Measurements from ENCODE around the gene AAMDC. TPM values are rescaled to one million over a fixed set of nuclear protein-coding genes. Genes with fewer than 3 reads are reported as not detected.

Gene AAMDC
- polyA plus RNA-seq, 3 donors: 8.9 to 32.9 (median 28.1) TPM

GRCh38 chr11:77791301-77791700 is 29.6 kb upstream of the AAMDC start:
- WGBS (ENCODE audit: insufficient coverage): 100% methylated on average over 2 of the region's 4 CpGs
- Histone ChIP-seq H3K9ac (ENCODE audit: insufficient read depth, low read length, poor library complexity, severe bottlenecking) (no peak overlapping the region), H3K4me1 (ENCODE audit: control insufficient read depth in 1 of 2, insufficient read depth in 2 of 2, low read length in 2 of 2) (no peaks in the 10 kb centered on the region), H4K20me1 (ENCODE audit: insufficient read depth, low read length) (peaks cover 100% of the 10 kb centered on the region), H3K79me2 (ENCODE audit: insufficient read depth, low read length) (peaks cover 96% of the 10 kb centered on the region), H3K36me3 (replicated peaks in 1 of 2; ENCODE audit: control insufficient read depth in 1 of 2, insufficient read depth in 2 of 2, low read length in 2 of 2) (peaks cover 6 to 26% of the 10 kb centered on the region in 2 donors), H2AFZ (ENCODE audit: insufficient read depth, low read depth, low read length, poor library complexity, severe bottlenecking) (no peak overlapping the region), H3K27ac (ENCODE audit: low read depth in 1 of 2, low read length in 2 of 2) (no peak overlapping the region), H3K9me3 (replicated peaks in 1 of 2; ENCODE audit: control insufficient read depth in 1 of 2, insufficient read depth in 1 of 2, low read length in 2 of 2) (peaks cover 10 to 17% of the 10 kb centered on the region in 2 donors), H3K4me3 (replicated peaks in 1 of 3; ENCODE audit: low read depth in 2 of 3, low read length in 3 of 3) (no peak overlapping the region), H3K27me3 (ENCODE audit: control insufficient read depth in 2 of 2, insufficient read depth in 2 of 2, low read length in 2 of 2) (no peaks in the 10 kb centered on the region), H3K4me2 (replicated peaks; ENCODE audit: extremely low read depth, low read length, poor library complexity, severe bottlenecking) (no peak overlapping the region)
- Mint-ChIP-seq H3K9me3 (peaks cover 6 to 19% (median 11%) of the 10 kb centered on the region in 7 donors), H3K4me3 (no peak overlapping the region), H3K4me1 (peaks cover 4% of the 10 kb centered on the region), H3K36me3 (peaks cover 19 to 37% of the 10 kb centered on the region in 2 donors), H3K27ac (no peak overlapping the region), H3K27me3 (ENCODE audit: low read depth in 3 of 3) (no peaks in the 10 kb centered on the region)
- intact Hi-C loops (cut with micrococcal nuclease): no loop called here
- TF ChIP-seq CTCF (IDR thresholded peaks at IDR 0.05): no peak
- DNase-seq: no peak

GRCh38 chr11:77793972-77794371 is 27.0 kb upstream of the AAMDC start:
- H2AFZ ChIP-seq (ENCODE audit: insufficient read depth, low read depth, low read length, poor library complexity, severe bottlenecking): no peak overlapping the region
- intact Hi-C loops (cut with micrococcal nuclease): no loop called here
- Mint-ChIP-seq H3K27me3 (ENCODE audit: low read depth in 3 of 3) (no peaks in the 10 kb centered on the region), H3K27ac (no peak overlapping the region), H3K36me3 (peaks cover 24 to 45% of the 10 kb centered on the region in 2 donors), H3K4me3 (no peak overlapping the region), H3K9me3 (peaks cover 6 to 20% (median 13%) of the 10 kb centered on the region in 7 donors), H3K4me1 (peaks cover 6% of the 10 kb centered on the region)
- H3K9me3 ChIP-seq (replicated peaks in 1 of 2; ENCODE audit: control insufficient read depth in 1 of 2, insufficient read depth in 1 of 2, low read length in 2 of 2): peaks cover 10 to 17% of the 10 kb centered on the region in 2 donors
- no peak for DNase-seq
- no peak overlapping the region for H3K9ac ChIP-seq (ENCODE audit: insufficient read depth, low read length, poor library complexity, severe bottlenecking)
- H3K27me3 ChIP-seq (ENCODE audit: control insufficient read depth in 2 of 2, insufficient read depth in 2 of 2, low read length in 2 of 2): no peaks in the 10 kb centered on the region
- H3K4me1 ChIP-seq (ENCODE audit: control insufficient read depth in 1 of 2, insufficient read depth in 2 of 2, low read length in 2 of 2): peaks cover 0 to under 1% of the 10 kb centered on the region in 2 donors
- peaks cover 97% of the 10 kb centered on the region for H3K79me2 ChIP-seq (ENCODE audit: insufficient read depth, low read length)
- no peak for TF ChIP-seq CTCF (IDR thresholded peaks at IDR 0.05)
- no peak overlapping the region for H3K4me2 ChIP-seq (replicated peaks; ENCODE audit: extremely low read depth, low read length, poor library complexity, severe bottlenecking)
- peaks cover 6 to 26% of the 10 kb centered on the region in 2 donors for H3K36me3 ChIP-seq (replicated peaks in 1 of 2; ENCODE audit: control insufficient read depth in 1 of 2, insufficient read depth in 2 of 2, low read length in 2 of 2)
- peaks cover 97% of the 10 kb centered on the region for H4K20me1 ChIP-seq (ENCODE audit: insufficient read depth, low read length)
- no peak overlapping the region for H3K27ac ChIP-seq (ENCODE audit: low read depth in 1 of 2, low read length in 2 of 2)
- H3K4me3 ChIP-seq (replicated peaks in 1 of 3; ENCODE audit: low read depth in 2 of 3, low read length in 3 of 3): no peak overlapping the region
- 100% methylated on average over 1 of the region's 2 CpGs for WGBS (ENCODE audit: insufficient coverage)
